ENCODE measurements around the gene MSL3B.
A peak's percentile ranks its signal among the peaks of the same experiment; 100 is the strongest.

MSL3B gene

DNA sequence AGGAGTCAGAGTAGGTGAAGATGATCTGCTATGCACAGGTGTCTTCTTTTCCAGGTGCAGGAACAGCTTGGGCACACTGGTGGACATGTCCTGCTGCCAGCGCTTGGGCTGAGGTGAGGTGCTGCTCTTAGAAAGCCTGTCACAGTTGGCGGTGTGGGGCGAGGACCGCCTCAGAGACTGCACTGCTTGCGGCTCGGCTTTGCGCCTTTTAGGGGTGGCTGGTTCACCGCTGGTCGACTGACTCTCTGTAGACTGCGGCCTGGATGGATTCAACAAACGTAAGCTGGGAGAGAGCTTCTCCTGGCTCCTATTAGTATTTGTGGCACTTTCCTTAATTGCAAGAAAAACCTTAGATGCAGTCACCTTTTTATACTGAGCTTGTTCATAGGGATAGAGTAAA, 1.7 kb downstream of the MSL3B start:
- POLR2A ChIA-PET, result no interaction called here
- H3K4me1 Mint-ChIP-seq, result peaks cover 25% of the 10 kb centered on the region

DNA sequence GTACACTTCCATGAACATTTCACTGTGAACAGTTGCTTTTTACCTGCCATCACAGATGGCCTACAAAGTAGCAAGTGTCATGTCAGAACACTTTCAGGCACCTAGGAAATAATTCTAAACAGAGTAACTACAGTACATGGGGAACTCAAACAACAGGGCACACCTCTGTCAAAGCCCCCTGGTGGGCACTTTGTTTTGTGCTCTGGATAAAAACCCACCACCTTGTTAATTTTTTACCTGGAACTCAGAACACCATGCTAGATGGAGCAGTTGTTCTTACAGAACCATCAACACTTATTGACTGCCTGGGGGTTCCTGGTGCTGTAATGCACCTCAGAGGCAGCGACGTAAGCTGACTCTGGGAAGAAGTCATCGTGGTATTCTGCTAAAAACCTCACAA, 2.3 kb downstream of the MSL3B start:
- POLR2A ChIA-PET, result no interaction called here
- Mint-ChIP-seq H3K27ac (no peak overlapping the region), H3K4me3 (no peak overlapping the region), H3K9me3 (peaks cover 14% of the 10 kb centered on the region), H3K27me3 (peaks cover 17% of the 10 kb centered on the region), H3K36me3 (ENCODE audit: low read depth) (peaks cover 22% of the 10 kb centered on the region), H3K4me1 (peaks cover 25% of the 10 kb centered on the region)
- CTCF ChIA-PET, result interaction anchor here (1.4 to 2.8 kb wide), 2 partner anchors 10 to 11 kb away, joined by 5 to 11 read pairs; no protein-coding TSS in a partner anchor
- no peak for DNase-seq

More for the DNA sequence above, 1.7 kb downstream of the MSL3B start:
- CTCF ChIA-PET, result interaction anchor here (1.4 to 2.8 kb wide), 2 partner anchors 10 to 11 kb away, joined by 5 to 11 read pairs; no protein-coding TSS in a partner anchor
- Mint-ChIP-seq H3K9me3 (peaks cover 15% of the 10 kb centered on the region), H3K4me3 (no peak overlapping the region), H3K27ac (no peak overlapping the region), H3K36me3 (ENCODE audit: low read depth) (peaks cover 22% of the 10 kb centered on the region), H3K27me3 (peaks cover 23% of the 10 kb centered on the region)
- DNase-seq, result no peak

DNA sequence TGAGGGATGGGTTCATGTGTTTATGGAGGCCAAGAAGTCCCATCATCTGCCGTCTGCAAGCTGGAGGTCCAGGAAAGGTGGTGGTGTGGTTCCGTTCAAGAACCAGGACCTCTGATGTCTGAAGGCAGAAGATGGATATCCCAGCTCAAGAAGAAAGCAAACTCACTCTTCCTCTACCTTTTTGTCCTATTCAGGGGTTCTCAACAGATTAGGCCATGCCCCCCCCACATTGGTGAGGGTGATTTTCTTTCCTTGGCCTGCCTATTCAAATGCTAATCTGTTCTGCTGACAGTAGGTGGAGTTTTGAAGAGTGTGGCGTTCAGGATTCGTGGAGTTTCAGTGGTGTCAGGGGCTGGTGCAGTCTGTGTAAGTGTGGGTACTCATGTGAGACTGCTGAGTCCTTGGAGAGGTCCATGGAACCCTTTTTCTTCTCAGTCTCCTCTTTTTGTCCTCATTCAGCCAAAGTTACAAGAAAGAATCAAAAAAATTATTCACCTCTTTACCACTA, 5.9 kb downstream of the MSL3B start:
- Mint-ChIP-seq H3K27ac (no peak overlapping the region), H3K27me3 (peaks cover 12% of the 10 kb centered on the region), H3K9me3 (peaks cover 6% of the 10 kb centered on the region), H3K4me3 (no peak overlapping the region), H3K4me1 (peaks cover 21% of the 10 kb centered on the region), H3K36me3 (ENCODE audit: low read depth) (peaks cover 17% of the 10 kb centered on the region)
- DNase-seq, result no peak
- ChIA-PET CTCF (interaction anchor here (1.1 kb wide), 1 partner anchor 25 kb away, joined by 3 read pairs; no protein-coding TSS in a partner anchor), POLR2A (no interaction called here)

DNA sequence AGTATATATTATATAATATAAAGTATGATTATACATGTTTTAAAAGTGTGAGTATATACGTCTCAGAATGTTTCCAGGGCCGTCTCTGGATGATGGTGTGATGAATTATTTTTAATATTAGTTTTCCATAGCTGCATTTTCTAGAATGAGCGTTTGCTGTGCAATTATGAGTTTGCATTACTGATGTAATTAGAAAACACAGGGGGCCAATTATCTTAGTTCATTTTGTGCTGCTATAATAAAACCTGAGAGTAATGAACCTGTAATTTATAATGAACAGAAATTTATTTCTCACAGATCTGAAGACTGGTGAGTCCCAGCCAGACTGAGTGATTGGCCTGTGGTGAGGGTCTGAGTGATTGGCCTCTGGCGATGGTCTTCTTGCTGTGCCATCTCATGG, 9.9 kb downstream of the MSL3B start:
- Mint-ChIP-seq H3K27ac (no peak overlapping the region), H3K9me3 (no peaks in the 10 kb centered on the region), H3K36me3 (ENCODE audit: low read depth) (peaks cover 6% of the 10 kb centered on the region), H3K4me1 (peaks cover 25% of the 10 kb centered on the region), H3K4me3 (no peak overlapping the region), H3K27me3 (peaks cover 12% of the 10 kb centered on the region)
- DNase-seq, result no peak
- ChIA-PET POLR2A (no interaction called here), CTCF (interaction anchor here (0.5 to 1.9 kb wide), 7 partner anchors 9 to 680 kb away, joined by 3 to 9 read pairs (median 4); no protein-coding TSS in a partner anchor)

DNA sequence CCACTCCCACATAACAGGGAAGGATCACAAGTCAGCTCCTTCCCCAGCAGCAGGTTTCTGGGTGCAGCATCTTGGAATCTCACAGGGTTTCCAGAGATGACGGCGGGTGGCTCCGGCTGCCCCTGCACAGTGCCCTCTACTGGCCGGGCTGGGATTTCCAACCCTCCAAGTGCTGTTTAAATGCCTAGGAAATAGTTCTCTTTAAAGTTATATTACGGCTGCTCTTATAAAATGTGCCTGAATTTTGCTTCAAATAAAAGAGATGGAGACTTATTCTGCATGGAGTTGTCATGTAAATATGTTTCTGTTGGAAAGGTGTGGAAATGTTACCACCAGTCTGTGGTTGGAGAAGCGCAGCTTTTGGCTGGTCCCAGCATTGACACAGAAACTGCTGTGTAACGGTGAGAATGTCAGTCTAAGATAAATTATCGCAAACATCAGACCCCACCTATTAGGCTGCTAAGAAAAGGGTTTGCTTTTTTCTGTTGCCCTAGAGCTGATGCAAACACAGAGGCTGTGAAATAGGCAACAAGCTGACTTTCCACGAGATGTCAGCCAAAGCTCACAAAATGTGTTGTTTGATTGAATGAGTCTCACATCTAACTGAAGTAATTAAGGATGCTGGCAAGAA, 10.6 kb downstream of the MSL3B start:
- Mint-ChIP-seq H3K36me3 (ENCODE audit: low read depth) (peaks cover 13% of the 10 kb centered on the region), H3K9me3 (no peaks in the 10 kb centered on the region), H3K4me1 (peaks cover 31% of the 10 kb centered on the region), H3K27ac (no peak overlapping the region), H3K27me3 (peaks cover 12% of the 10 kb centered on the region), H3K4me3 (no peak overlapping the region)
- peak; percentile 62 for DNase-seq
- CTCF ChIA-PET, result interaction anchor here (0.5 to 2.9 kb wide), 12 partner anchors 9 to 681 kb away, joined by 3 to 11 read pairs (median 3); partner anchors contain the start of gene ARL4C
- POLR2A ChIA-PET, result no interaction called here

DNA sequence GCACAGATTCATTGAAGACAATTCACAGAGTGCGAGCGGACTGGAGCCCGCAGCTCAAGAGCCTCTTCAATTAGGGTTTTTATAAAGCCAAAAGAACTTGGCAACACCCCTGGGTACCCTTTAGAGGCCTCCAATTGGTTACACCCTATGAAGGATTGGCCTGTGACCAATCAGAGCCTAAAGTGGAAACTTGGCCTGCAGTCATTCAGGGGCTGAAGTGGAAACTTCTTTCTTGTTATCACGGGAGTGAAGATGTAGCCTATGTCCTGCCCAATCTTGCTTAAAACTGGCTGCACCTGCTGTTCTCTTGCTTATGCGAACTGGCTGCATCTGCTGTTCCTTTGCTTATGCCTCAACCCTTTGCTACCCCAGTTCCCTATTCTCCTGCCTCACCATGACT, 12.0 kb downstream of the MSL3B start:
- ChIA-PET POLR2A (no interaction called here), CTCF (interaction anchor here (0.7 to 2.9 kb wide), 5 partner anchors 10 to 683 kb away, joined by 3 to 11 read pairs (median 3); no protein-coding TSS in a partner anchor)
- Mint-ChIP-seq H3K4me1 (peaks cover 46% of the 10 kb centered on the region), H3K27ac (no peak overlapping the region), H3K4me3 (no peak overlapping the region), H3K9me3 (no peaks in the 10 kb centered on the region), H3K36me3 (ENCODE audit: low read depth) (peaks cover 26% of the 10 kb centered on the region), H3K27me3 (peaks cover 6% of the 10 kb centered on the region)
- no peak for DNase-seq

DNA sequence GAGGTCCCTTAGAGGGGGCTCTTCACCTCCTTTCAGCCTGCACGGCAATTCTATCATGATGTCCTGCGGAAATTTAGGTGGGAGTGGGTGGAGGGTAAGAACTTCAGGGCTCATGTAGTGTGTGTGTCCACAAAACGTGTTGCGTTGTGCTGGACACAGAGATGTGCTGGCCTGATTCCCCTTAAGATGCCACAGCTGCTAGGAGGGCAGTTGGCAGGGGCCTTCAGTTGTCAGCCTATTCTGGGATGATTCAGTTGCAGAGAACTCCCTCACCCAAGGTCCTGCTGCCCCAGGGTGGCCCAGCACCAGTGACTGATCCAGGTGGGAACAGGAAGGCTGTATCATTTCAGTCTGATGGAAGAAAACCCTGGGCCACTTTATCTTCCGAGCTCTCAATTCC, 12.8 kb downstream of the MSL3B start:
- H3K27ac Mint-ChIP-seq, result peak overlapping the region; percentile 93
- DNase-seq, result no peak
- ChIA-PET CTCF (interaction anchor here (0.5 to 2.9 kb wide), 3 partner anchors 11 to 620 kb away, joined by 3 to 11 read pairs (median 3); no protein-coding TSS in a partner anchor), POLR2A (no interaction called here)
- peaks cover 51% of the 10 kb centered on the region for H3K4me1 Mint-ChIP-seq
- H3K36me3 Mint-ChIP-seq (ENCODE audit: low read depth), result peaks cover 31% of the 10 kb centered on the region
- H3K4me3 Mint-ChIP-seq, result peak overlapping the region; percentile 87
- H3K27me3 Mint-ChIP-seq, result peaks cover 3% of the 10 kb centered on the region
- H3K9me3 Mint-ChIP-seq, result no peaks in the 10 kb centered on the region

DNA sequence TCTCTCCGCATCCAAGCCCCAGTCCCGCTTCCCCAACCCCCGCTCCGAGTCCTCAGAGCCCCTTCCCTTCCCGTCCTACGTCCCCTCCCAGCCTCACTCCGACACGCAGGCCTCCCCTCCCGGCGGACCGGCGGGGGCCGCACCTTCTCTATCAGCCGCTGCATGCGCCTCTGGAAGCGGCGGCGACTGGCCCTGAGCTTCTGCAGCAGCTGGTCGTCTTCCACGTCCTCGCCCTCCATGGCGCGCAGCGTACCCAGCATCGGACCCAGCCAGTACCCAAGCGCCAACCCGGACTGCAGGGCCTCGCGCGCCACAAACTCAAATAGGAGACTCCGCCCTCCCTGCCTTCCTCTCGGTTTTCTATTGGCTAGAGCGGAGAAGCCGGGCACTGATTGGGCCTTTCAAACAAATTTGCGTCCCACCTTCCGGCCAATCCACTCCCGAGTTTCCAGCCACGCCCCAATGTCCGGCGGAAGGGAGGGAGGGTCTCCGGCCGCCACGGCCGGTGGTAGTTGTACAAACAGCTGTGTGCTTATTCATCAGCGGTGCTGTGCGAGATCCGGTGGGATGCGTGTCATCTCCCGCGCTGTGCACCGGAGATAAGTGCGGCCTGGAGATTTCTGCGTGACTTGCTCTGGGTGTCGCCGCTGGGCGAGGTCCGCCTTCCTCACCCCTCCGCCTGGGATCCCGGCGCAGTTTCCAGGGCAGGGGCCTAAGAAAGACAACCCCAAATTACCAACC, 13.8 kb downstream of the MSL3B start, which contains the start of gene HJURP:
HJURP (minus strand) TSS at position 295 of the 741 bp plus-strand sequence; CDS start at position 260, 35 bp downstream.
- ChIA-PET CTCF (interaction anchor here (2.9 kb wide), 1 partner anchor 12 kb away, joined by 11 read pairs; no protein-coding TSS in a partner anchor), POLR2A (no interaction called here)
- peak within 1 kb of the TSS; percentile 87 for H3K4me3 Mint-ChIP-seq
- no peaks in the 10 kb centered on the region for H3K9me3 Mint-ChIP-seq
- peaks cover 60% of the 10 kb centered on the region for H3K4me1 Mint-ChIP-seq
- H3K27me3 Mint-ChIP-seq, result peaks cover 2% of the 10 kb centered on the region
- H3K36me3 Mint-ChIP-seq (ENCODE audit: low read depth), result peaks cover 40% of the 10 kb centered on the region
- DNase-seq, result peak; percentile 96
- peak within 1 kb of the TSS; percentile 93 for H3K27ac Mint-ChIP-seq

DNA sequence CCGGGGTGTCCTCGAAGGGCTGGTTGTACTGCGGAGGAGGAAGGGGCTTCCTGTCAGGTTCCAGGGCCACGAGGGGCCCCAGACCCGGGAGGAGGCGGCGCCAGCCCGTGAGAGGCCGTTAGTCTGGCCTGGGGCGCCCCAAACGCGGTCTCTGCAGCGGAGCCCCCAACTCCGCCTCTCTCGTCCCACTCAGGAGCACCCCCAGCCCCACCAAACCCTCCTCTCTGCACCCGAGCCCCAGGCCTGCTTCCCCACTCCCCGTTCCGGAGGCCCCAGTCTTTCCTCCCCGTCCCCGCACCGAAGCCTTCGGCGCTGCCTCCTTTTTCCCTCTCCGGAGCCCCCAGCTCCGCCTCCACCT, 14.3 kb downstream of the MSL3B start:
- H3K4me1 Mint-ChIP-seq, result peaks cover 66% of the 10 kb centered on the region
- H3K4me3 Mint-ChIP-seq, result peak overlapping the region; percentile 87
- no peak for DNase-seq
- peak overlapping the region; percentile 93 for H3K27ac Mint-ChIP-seq
- no peaks in the 10 kb centered on the region for H3K9me3 Mint-ChIP-seq
- H3K27me3 Mint-ChIP-seq, result peaks cover 2% of the 10 kb centered on the region
- H3K36me3 Mint-ChIP-seq (ENCODE audit: low read depth), result peaks cover 46% of the 10 kb centered on the region
- ChIA-PET POLR2A (no interaction called here), CTCF (no interaction called here)

DNA sequence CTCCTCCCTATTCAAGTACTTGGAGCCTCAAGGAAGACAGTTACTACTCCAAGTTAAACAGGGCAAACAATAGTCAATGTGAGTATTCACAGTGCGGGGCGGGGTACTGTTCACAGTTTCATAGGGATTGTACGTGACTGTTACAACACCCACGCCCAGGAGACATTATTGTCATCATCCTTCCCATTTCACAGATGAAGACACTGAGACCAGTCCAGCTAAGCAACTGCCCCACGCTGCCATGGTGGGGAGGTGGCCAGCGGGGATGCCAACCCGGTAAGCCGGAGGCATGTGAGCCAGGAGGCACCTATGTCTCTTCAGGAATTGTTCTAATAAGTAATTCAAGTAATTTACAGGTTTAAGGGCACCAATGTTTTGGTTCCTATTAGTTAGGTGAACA, 14.8 kb downstream of the MSL3B start:
- ChIA-PET POLR2A (no interaction called here), CTCF (no interaction called here)
- Mint-ChIP-seq H3K4me3 (peak overlapping the region; percentile 87), H3K4me1 (peaks cover 71% of the 10 kb centered on the region), H3K27me3 (no peaks in the 10 kb centered on the region), H3K27ac (peak overlapping the region; percentile 93), H3K36me3 (ENCODE audit: low read depth) (peaks cover 51% of the 10 kb centered on the region), H3K9me3 (no peaks in the 10 kb centered on the region)
- DNase-seq, result no peak

DNA sequence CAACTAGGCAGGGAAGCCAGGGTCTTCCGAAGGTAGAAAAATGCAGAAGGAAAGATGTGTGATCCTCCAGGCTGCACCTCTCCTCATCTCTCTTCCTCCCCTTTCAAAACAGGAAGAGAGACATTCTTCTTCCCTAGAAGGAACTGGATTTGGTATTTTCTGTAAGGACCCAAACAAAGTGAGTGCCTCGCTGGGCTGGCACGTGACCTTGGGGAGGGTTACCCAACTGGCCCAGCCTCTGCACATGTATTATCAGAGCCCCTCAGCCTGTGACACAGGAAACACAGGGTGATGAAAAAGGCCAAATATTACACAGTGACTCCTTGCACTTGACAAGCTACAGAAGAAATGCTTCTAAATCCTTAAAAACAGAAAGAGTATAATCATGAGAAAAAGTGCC, 16.1 kb downstream of the MSL3B start:
- Mint-ChIP-seq H3K4me3 (peak overlapping the region; percentile 87), H3K9me3 (no peaks in the 10 kb centered on the region), H3K27me3 (no peaks in the 10 kb centered on the region), H3K36me3 (ENCODE audit: low read depth) (peaks cover 62% of the 10 kb centered on the region), H3K4me1 (peaks cover 69% of the 10 kb centered on the region), H3K27ac (peak overlapping the region; percentile 70)
- POLR2A ChIA-PET, result no interaction called here
- CTCF ChIA-PET, result no interaction called here
- no peak for DNase-seq

DNA sequence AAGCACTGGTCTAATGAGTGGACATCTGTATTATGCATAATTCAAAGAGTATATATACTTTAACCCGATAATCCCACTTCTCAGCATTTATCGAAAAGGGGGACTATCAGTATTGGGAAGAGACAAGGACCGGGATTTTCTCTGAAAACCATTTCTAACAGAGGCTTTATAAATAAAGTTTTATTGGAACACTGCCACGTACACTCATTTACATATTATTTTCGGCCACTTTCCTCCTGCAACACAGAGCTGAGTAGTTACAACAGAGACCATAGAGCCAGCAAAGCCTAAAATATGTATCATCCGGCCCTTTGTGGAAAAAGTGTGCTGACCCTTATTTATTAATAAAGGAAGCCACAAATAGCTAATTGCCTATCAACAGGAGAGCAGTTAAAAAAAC, 17.0 kb downstream of the MSL3B start:
- no peak for DNase-seq
- no peaks in the 10 kb centered on the region for H3K27me3 Mint-ChIP-seq
- ChIA-PET POLR2A (interaction anchor here (0.7 kb wide), 1 partner anchor 436 kb away, joined by 3 read pairs; no protein-coding TSS in a partner anchor), CTCF (no interaction called here)
- H3K4me1 Mint-ChIP-seq, result peaks cover 71% of the 10 kb centered on the region
- H3K36me3 Mint-ChIP-seq (ENCODE audit: low read depth), result peaks cover 69% of the 10 kb centered on the region
- no peaks in the 10 kb centered on the region for H3K9me3 Mint-ChIP-seq
- peak overlapping the region; percentile 18 for H3K4me3 Mint-ChIP-seq
- no peak overlapping the region for H3K27ac Mint-ChIP-seq

DNA sequence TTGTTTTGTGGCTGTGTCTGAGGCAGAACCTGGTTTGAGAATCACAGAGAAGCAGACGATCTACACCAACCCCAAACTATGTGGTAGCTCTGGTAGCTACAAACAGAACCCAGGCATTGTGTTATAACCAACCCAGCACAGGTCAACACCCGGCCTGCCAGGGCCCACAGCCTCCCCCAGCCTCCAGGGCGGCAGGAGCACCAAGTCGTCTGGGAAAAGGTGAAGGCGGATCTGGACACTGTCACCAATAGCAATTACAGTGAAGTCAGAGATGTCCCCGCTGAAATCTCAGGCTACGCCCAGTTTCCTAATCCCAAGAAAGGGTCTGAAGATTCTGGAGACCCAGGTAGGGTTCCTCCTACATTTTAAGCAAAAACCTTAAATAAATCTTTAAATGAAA, 17.4 kb downstream of the MSL3B start:
- no peaks in the 10 kb centered on the region for H3K9me3 Mint-ChIP-seq
- no peaks in the 10 kb centered on the region for H3K27me3 Mint-ChIP-seq
- peaks cover 71% of the 10 kb centered on the region for H3K4me1 Mint-ChIP-seq
- POLR2A ChIA-PET, result interaction anchor here (0.7 kb wide), 1 partner anchor 436 kb away, joined by 3 read pairs; no protein-coding TSS in a partner anchor
- H3K27ac Mint-ChIP-seq, result no peak overlapping the region
- H3K36me3 Mint-ChIP-seq (ENCODE audit: low read depth), result peaks cover 72% of the 10 kb centered on the region
- CTCF ChIA-PET, result no interaction called here
- H3K4me3 Mint-ChIP-seq, result no peak overlapping the region
- no peak for DNase-seq
